ENCODE data around the gene CRYBG3. TPM values are rescaled to one million over a fixed set of nuclear protein-coding genes. Genes with fewer than 3 reads are reported as not detected.

CRYBG3 gene
- total RNA-seq, 1 experiment from 2014 or later, result 17.2 TPM

DNA sequence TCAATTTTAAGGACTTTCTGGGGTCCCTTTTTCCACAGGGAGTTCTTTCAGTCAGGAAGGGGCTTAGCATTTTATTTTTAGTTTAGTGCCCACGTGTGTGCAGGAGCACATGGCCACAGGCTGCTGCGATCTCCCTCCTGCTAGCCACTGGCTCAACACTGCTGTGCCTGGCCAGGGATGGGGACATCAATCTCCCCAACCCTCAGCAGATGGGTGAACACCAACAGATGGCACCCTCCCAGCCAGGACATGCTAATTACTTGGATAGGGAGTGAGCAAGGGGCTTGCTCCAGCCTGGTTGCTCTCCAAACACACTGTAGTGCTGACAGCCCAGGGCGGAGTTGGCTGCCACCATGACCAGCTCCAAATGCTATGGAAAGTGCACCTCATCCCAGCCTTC, 157.8 kb downstream of the CRYBG3 start:
- TF ChIP-seq, protein P1, sequence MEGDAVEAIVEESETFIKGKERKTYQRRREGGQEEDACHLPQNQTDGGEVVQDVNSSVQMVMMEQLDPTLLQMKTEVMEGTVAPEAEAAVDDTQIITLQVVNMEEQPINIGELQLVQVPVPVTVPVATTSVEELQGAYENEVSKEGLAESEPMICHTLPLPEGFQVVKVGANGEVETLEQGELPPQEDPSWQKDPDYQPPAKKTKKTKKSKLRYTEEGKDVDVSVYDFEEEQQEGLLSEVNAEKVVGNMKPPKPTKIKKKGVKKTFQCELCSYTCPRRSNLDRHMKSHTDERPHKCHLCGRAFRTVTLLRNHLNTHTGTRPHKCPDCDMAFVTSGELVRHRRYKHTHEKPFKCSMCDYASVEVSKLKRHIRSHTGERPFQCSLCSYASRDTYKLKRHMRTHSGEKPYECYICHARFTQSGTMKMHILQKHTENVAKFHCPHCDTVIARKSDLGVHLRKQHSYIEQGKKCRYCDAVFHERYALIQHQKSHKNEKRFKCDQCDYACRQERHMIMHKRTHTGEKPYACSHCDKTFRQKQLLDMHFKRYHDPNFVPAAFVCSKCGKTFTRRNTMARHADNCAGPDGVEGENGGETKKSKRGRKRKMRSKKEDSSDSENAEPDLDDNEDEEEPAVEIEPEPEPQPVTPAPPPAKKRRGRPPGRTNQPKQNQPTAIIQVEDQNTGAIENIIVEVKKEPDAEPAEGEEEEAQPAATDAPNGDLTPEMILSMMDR (conservative IDR thresholded peaks at IDR 0.05), result no peak
- TF ChIP-seq EZH2 (IDR thresholded peaks at IDR 0.05; ENCODE audit: low read depth), result no peak
- intact Hi-C loops (cut with micrococcal nuclease; ENCODE audit: unreplicated experiment), result loop anchor here (10.0 kb wide), 1 partner anchor 535 kb away; no protein-coding TSS in a partner anchor
- H3K36me3 ChIP-seq (ENCODE audit: low read depth), result no peaks in the 10 kb centered on the region
- no peak for DNase-seq
- peaks cover 15% of the 10 kb centered on the region for H3K4me1 ChIP-seq (replicated peaks; ENCODE audit: insufficient read depth)
- no TSS peak for BruUV-seq (replicated peaks)
- no peaks in the 10 kb centered on the region for H3K9me2 ChIP-seq (ENCODE audit: insufficient read depth)
- H3K27ac ChIP-seq, result no peak overlapping the region
- H3K9me3 ChIP-seq (ENCODE audit: insufficient read depth, low read depth), result no peaks in the 10 kb centered on the region
- no peaks in the 10 kb centered on the region for H3K79me2 ChIP-seq (ENCODE audit: low read depth)
- H3F3A ChIP-seq (ENCODE audit: insufficient read depth, low read depth), result no peaks in the 10 kb centered on the region
- no peak overlapping the region for H2AFZ ChIP-seq
- no peak overlapping the region for H3K4me3 ChIP-seq
- no peaks in the 10 kb centered on the region for H3K27me3 ChIP-seq (ENCODE audit: insufficient read depth, low read depth)
- H3K4me2 ChIP-seq, result no peak overlapping the region
- ChIA-PET POLR2A (ENCODE audit: unreplicated experiment) (no interaction called here), CTCF (no interaction called here)
- no peaks in the 10 kb centered on the region for H4K20me1 ChIP-seq (ENCODE audit: insufficient read depth)

DNA sequence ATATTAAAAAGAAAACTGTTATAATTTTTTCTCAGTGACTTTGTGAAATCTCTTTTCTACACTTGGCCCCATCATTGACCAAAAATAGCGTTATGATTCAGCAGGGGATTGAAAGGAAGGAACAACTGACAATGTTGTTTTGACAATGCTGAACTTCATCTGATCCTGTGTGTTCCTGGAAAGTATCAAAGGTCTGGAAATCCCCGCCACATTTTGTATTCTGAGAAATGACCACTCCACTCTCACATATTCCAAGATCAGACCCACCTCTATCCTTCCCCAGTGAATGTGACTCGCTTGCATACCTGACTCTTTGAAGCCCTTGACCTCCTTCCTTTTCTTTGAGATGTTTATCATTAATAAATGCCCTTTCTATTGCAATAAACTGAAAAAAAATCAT, 160.1 kb downstream of the CRYBG3 start:
- H3K9me2 ChIP-seq (ENCODE audit: insufficient read depth), result no peaks in the 10 kb centered on the region
- no peak overlapping the region for H3K27ac ChIP-seq
- ChIA-PET POLR2A (ENCODE audit: unreplicated experiment) (no interaction called here), CTCF (no interaction called here)
- no peaks in the 10 kb centered on the region for H3F3A ChIP-seq (ENCODE audit: insufficient read depth, low read depth)
- TF ChIP-seq EZH2 (IDR thresholded peaks at IDR 0.05; ENCODE audit: low read depth), result no peak
- TF ChIP-seq, protein P1 (conservative IDR thresholded peaks at IDR 0.05), result no peak
- peak overlapping the region; percentile 39; the same call in 1 of the 2 replicates for H2AFZ ChIP-seq
- H3K36me3 ChIP-seq (ENCODE audit: low read depth), result no peaks in the 10 kb centered on the region
- H3K27me3 ChIP-seq (ENCODE audit: insufficient read depth, low read depth), result no peaks in the 10 kb centered on the region
- H3K79me2 ChIP-seq (ENCODE audit: low read depth), result no peaks in the 10 kb centered on the region
- H3K4me3 ChIP-seq, result no peak overlapping the region
- H3K4me1 ChIP-seq (replicated peaks; ENCODE audit: insufficient read depth), result peaks cover 15% of the 10 kb centered on the region
- BruUV-seq (replicated peaks), result no TSS peak
- peak in 1 of 2 experiments; percentile 56 for DNase-seq
- H3K9me3 ChIP-seq (ENCODE audit: insufficient read depth, low read depth), result no peaks in the 10 kb centered on the region
- no peaks in the 10 kb centered on the region for H4K20me1 ChIP-seq (ENCODE audit: insufficient read depth)
- intact Hi-C loops (cut with micrococcal nuclease; ENCODE audit: unreplicated experiment), result no loop called here
- H3K4me2 ChIP-seq, result peak overlapping the region; percentile 1; the same call in 1 of the 2 replicates

DNA sequence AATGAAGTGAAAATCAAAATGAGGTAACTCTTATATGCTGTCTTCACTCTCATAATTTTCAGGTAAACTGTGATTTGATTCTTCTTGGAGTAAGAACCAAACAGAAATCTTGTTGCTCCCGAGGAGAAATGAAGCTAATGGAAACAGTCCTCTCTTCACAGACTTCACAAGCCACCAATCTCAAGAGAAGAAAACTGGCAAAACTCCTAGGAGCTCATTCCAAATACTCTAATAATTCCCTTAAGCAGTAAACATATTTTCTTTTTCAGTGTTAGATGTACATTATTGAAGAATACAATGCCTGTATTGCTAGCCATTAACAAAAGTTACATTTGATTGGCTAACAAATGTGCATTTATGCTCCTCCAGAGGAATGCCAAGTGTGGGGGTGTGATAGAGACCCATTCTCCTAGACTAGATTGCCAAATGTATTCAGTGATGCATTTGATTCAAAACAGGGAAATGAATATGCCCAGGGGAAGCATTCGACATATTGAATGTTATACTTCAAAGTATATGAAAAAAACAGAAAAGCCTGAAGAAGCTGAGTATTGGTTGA, 162.2 kb downstream of the CRYBG3 start:
- no peaks in the 10 kb centered on the region for H3K9me2 ChIP-seq (ENCODE audit: insufficient read depth)
- no peaks in the 10 kb centered on the region for H3K36me3 ChIP-seq (ENCODE audit: low read depth)
- H3K79me2 ChIP-seq (ENCODE audit: low read depth), result no peaks in the 10 kb centered on the region
- no peaks in the 10 kb centered on the region for H3K9me3 ChIP-seq (ENCODE audit: insufficient read depth, low read depth)
- H3K4me2 ChIP-seq, result no peak overlapping the region
- no peak overlapping the region for H3K27ac ChIP-seq
- no peaks in the 10 kb centered on the region for H3F3A ChIP-seq (ENCODE audit: insufficient read depth, low read depth)
- no TSS peak for BruUV-seq (replicated peaks)
- intact Hi-C loops (cut with micrococcal nuclease; ENCODE audit: unreplicated experiment), result no loop called here
- no peaks in the 10 kb centered on the region for H3K27me3 ChIP-seq (ENCODE audit: insufficient read depth, low read depth)
- TF ChIP-seq, protein P1 (conservative IDR thresholded peaks at IDR 0.05), result no peak
- no peak for TF ChIP-seq EZH2 (IDR thresholded peaks at IDR 0.05; ENCODE audit: low read depth)
- H3K4me3 ChIP-seq, result no peak overlapping the region
- H4K20me1 ChIP-seq (ENCODE audit: insufficient read depth), result no peaks in the 10 kb centered on the region
- peaks cover 15% of the 10 kb centered on the region for H3K4me1 ChIP-seq (replicated peaks; ENCODE audit: insufficient read depth)
- no peak overlapping the region for H2AFZ ChIP-seq
- no peak for DNase-seq
- ChIA-PET POLR2A (ENCODE audit: unreplicated experiment) (no interaction called here), CTCF (no interaction called here)
